Measurements from ENCODE around the gene MCM9.

DNA sequence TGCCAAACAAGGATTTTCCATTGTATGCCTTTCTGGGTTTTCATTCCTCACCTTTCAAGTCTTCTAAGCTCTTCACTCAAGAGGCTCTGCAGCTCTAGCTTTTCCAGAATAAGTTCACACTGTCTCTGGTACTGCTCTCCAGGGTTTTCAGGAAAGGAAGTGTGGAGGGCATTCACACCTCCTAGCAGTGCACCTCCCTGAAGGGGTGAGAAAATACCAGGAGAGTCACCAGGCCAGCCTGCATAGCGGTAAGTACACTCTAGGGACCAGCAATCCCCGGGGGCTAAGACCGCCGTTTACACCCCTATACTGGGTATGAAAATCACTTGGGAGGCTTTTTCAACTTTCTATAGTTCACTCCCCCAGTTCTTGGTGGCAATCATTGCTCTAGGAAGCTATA lies 108.9 kb downstream of the MCM9 start:
- TF ChIP-seq, protein P1, sequence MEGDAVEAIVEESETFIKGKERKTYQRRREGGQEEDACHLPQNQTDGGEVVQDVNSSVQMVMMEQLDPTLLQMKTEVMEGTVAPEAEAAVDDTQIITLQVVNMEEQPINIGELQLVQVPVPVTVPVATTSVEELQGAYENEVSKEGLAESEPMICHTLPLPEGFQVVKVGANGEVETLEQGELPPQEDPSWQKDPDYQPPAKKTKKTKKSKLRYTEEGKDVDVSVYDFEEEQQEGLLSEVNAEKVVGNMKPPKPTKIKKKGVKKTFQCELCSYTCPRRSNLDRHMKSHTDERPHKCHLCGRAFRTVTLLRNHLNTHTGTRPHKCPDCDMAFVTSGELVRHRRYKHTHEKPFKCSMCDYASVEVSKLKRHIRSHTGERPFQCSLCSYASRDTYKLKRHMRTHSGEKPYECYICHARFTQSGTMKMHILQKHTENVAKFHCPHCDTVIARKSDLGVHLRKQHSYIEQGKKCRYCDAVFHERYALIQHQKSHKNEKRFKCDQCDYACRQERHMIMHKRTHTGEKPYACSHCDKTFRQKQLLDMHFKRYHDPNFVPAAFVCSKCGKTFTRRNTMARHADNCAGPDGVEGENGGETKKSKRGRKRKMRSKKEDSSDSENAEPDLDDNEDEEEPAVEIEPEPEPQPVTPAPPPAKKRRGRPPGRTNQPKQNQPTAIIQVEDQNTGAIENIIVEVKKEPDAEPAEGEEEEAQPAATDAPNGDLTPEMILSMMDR (IDR thresholded peaks at IDR 0.05; ENCODE audit: low read depth, low read length, poor library complexity, severe bottlenecking): no peak
- TF ChIP-seq EZH2phosphoT487 (IDR thresholded peaks at IDR 0.05; ENCODE audit: borderline replicate concordance, low read length): no peak
